ENCODE data around the gene MMP25. TPM values are rescaled to one million over a fixed set of nuclear protein-coding genes. Genes with fewer than 3 reads are reported as not detected.

MMP25 gene
- total RNA-seq, 1 donor from 2014 or later = 0.16 TPM

DNA sequence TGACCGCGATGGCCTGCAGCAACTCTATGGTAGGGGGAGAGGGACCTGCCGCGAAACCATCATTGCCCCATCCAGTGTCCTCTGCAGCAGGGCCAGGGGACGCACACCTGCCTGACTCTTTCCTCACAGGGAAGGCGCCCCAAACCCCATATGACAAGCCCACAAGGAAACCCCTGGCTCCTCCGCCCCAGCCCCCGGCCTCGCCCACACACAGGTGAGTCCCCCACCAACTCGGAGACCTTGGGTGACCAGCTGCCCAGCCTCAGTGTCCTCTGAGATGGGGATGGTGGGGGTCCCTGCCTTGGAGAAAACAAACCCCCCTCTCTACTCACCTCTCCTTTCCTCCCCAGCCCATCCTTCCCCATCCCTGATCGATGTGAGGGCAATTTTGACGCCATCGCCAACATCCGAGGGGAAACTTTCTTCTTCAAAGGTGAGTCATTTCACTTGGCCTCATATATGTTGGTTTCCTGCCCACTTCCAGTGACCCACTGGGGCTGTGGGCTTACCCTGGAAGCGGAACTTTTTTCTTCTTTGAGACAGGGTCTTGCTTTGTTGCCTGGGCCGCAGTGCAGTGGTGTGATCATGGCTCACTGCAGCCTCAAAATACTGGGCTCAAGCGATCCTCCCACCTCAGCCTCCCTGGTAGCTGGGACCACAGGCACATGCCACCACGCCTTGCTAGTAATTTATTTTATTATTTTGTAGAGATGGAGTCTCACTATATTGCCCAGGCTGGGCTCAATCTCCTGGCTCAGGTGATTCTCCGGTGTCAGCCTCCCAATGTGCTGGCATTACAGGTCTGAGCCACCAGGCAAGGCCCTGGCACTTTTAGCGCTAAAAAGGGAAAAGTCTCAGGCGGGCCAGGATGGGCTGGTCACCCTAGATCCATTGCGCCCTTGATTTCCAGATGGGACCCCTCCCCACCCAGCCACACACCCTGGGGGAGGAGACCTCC is 11.1 kb downstream of the MMP25 start:
- H3K27ac Mint-ChIP-seq = no peak overlapping the region
- H3K4me3 Mint-ChIP-seq = peak overlapping the region; percentile 33
- DNase-seq (ENCODE audit: low spot score in 2 of 2, unreplicated experiment in 2 of 2) = no peak
- no peaks in the 10 kb centered on the region for H3K27me3 Mint-ChIP-seq (ENCODE audit: low read depth)
- H3K9me3 Mint-ChIP-seq = no peaks in the 10 kb centered on the region
- peaks cover 6% of the 10 kb centered on the region for H3K36me3 Mint-ChIP-seq
- TF ChIP-seq CTCF (IDR thresholded peaks at IDR 0.05; ENCODE audit: unreplicated experiment) = no peak
- H3K4me1 Mint-ChIP-seq = peaks cover 8% of the 10 kb centered on the region

DNA sequence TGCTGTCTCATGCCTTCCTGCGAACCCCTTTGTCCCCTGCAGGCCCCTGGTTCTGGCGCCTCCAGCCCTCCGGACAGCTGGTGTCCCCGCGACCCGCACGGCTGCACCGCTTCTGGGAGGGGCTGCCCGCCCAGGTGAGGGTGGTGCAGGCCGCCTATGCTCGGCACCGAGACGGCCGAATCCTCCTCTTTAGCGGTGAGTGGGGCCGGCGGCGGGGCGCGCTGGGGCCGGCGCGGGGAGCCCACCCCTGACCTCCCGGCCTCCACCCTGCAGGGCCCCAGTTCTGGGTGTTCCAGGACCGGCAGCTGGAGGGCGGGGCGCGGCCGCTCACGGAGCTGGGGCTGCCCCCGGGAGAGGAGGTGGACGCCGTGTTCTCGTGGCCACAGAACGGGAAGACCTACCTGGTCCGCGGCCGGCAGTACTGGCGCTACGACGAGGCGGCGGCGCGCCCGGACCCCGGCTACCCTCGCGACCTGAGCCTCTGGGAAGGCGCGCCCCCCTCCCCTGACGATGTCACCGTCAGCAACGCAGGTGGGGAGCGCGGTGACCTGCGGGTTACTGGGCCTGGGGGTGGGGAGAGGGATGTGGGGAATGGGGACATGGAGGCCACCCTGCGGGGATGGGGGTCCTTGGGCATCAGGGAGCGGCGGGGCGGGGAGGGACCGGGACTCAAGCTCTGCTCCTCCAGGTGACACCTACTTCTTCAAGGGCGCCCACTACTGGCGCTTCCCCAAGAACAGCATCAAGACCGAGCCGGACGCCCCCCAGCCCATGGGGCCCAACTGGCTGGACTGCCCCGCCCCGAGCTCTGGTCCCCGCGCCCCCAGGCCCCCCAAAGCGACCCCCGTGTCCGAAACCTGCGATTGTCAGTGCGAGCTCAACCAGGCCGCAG is 12.0 kb downstream of the MMP25 start:
- Mint-ChIP-seq H3K4me3 (peak overlapping the region; percentile 79), H3K36me3 (peaks cover 6% of the 10 kb centered on the region), H3K27me3 (ENCODE audit: low read depth) (no peaks in the 10 kb centered on the region), H3K27ac (no peak overlapping the region), H3K9me3 (no peaks in the 10 kb centered on the region), H3K4me1 (peaks cover 8% of the 10 kb centered on the region)
- TF ChIP-seq CTCF (IDR thresholded peaks at IDR 0.05; ENCODE audit: unreplicated experiment) = no peak
- DNase-seq (ENCODE audit: low spot score in 2 of 2, unreplicated experiment in 2 of 2) = peak in 1 of 2 experiments; percentile 52

DNA sequence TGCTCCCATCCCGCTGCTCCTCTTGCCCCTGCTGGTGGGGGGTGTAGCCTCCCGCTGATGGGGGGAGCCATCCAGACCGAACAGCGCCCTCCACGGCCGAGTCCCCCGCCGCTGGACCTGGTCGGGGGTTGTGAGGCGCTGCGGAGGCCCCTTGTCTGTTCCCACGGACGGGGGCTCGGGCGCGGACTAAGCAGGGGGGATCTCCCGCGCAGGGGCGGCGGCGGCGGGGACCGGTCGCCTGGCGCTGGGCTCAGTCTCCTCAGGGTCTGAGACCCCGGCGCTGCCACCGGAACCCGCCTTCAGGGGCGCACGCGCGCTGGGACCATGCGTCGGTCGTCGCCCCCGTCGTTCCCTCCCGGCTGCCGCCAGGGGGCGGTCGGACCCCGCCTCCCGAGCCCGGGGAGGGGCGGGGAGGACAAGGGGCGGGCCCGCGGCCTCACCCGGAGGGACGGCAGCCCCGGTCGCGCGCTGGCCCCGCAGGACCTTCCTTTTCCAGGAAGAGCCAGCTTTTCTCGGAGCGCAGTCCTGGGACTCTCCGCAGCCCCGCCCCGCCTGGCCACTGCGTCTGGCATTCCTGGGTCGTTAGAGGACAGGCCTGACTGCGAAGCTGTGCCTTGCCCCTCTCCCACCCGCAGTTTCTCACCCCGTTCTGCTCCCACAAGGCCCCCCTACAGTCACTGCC is 12.8 kb downstream of the MMP25 start:
- H3K9me3 Mint-ChIP-seq = no peaks in the 10 kb centered on the region
- H3K36me3 Mint-ChIP-seq = no peaks in the 10 kb centered on the region
- TF ChIP-seq CTCF (IDR thresholded peaks at IDR 0.05; ENCODE audit: unreplicated experiment) = peak; percentile 97
- H3K4me3 Mint-ChIP-seq = peak overlapping the region; percentile 79
- no peaks in the 10 kb centered on the region for H3K27me3 Mint-ChIP-seq (ENCODE audit: low read depth)
- peak overlapping the region; percentile 75 for H3K27ac Mint-ChIP-seq
- DNase-seq (ENCODE audit: low spot score in 2 of 2, unreplicated experiment in 2 of 2) = peak; percentile 84 to 94
- H3K4me1 Mint-ChIP-seq = peaks cover 8% of the 10 kb centered on the region

- Mint-ChIP-seq H3K9me3 (no peaks in the 10 kb centered on the region), H3K27me3 (ENCODE audit: low read depth) (no peaks in the 10 kb centered on the region), H3K27ac (peak overlapping the region; percentile 75), H3K4me3 (peak overlapping the region; percentile 69), H3K36me3 (no peaks in the 10 kb centered on the region), H3K4me1 (peaks cover 8% of the 10 kb centered on the region)
- no peak for TF ChIP-seq CTCF (IDR thresholded peaks at IDR 0.05; ENCODE audit: unreplicated experiment)
- no peak for DNase-seq (ENCODE audit: low spot score in 2 of 2, unreplicated experiment in 2 of 2)
Measured at GRCh38 chr16:3059723-3060242, 13.4 kb downstream of the MMP25 start.
